Upper lobe of left lung (tissue), 6 donors: ENCODE measurements around the gene MYMK. TPM values are rescaled to one million over a fixed set of nuclear protein-coding genes. Genes with fewer than 3 reads are reported as not detected.
A peak's percentile ranks its signal among the peaks of the same experiment; 100 is the strongest.

Source experiments
- ATAC-seq, 2 donors: fragments of 200-7000 bp; cut with Tn5 transposase; one replicate each; pipeline ENCODE4 v1.9.1; 2022; ENCODE audit warnings: mild to moderate bottlenecking in 2 of 2, moderate library complexity in 2 of 2; ENCODE audit not compliant: low FRiP score in 2 of 2
- DNase-seq, 2 donors: peaks; one replicate each; pipeline ENCODE4 v3.0.0-alpha.2; 2019 to 2020
- H3K27ac ChIP-seq, 4 donors: fragments of 200-600 bp; sonication (generic); one replicate each; pipeline ENCODE4 v1.5.1; 2016 to 2019
- H3K27me3 ChIP-seq, 4 donors: fragments of 200-600 bp; sonication (generic); one replicate each; pipeline ENCODE4 v1.5.1; 2017 to 2019
- H3K36me3 ChIP-seq, 4 donors: fragments of 200-600 bp; sonication (generic); one replicate each; pipeline ENCODE4 v1.5.1; 2016 to 2019
- H3K4me1 ChIP-seq, 4 donors: fragments of 200-600 bp; sonication (generic); one replicate each; pipeline ENCODE4 v1.5.1; 2018 to 2019
- H3K4me3 ChIP-seq, 4 donors: fragments of 200-600 bp; sonication (generic); one replicate each; pipeline ENCODE4 v1.5.1; 2017 to 2019; ENCODE audit warnings: mild to moderate bottlenecking in 2 of 4, moderate library complexity in 1 of 4
- H3K9me3 ChIP-seq, 4 donors: fragments of 200-600 bp; sonication (generic); one replicate each; pipeline ENCODE4 v1.5.1; 2018 to 2019
- EP300 ChIP-seq, 4 donors: sonication (generic); formaldehyde crosslinking; IDR thresholded peaks; one replicate each; pipeline ENCODE4 v1.5.1; 2017; ENCODE audit warnings: antibody characterized with exemption in 4 of 4, control low read depth in 2 of 4
- POLR2A ChIP-seq, 4 donors: fragments of 450-650 bp; IDR thresholded peaks; one replicate each; pipeline ENCODE4 v1.5.1; 2016 to 2017; ENCODE audit warnings: antibody characterized with exemption in 4 of 4, mild to moderate bottlenecking in 2 of 4
- POLR2AphosphoS5 ChIP-seq, 2 donors: sonication (generic); formaldehyde crosslinking; IDR thresholded peaks; one replicate each; pipeline ENCODE4 v1.5.1; 2017; ENCODE audit warnings: antibody characterized with exemption in 2 of 2
- WGBS, 2 donors: methylation state at CpG; one replicate each; pipeline ENCODE4 v1.1.5; 2017 to 2018; 5-methylcytosine and 5-hydroxymethylcytosine counted together
- total RNA-seq, 6 donors: library from RNA; depleted of rRNA in 4 of 6; stranded (reverse); fragments of >200 nt in 4 of 6; gene quantifications; one replicate each; pipeline versions ENCODE4 v1.1.0 to v1.2.1, GENCODE V29; 2016 to 2021
- TF ChIP-seq, protein P1 (sequence below), 6 experiments: fragments of 450-650 bp in 4 of 6; fragments of 200-600 bp in 2 of 6; sonication (generic) in 2 of 6; IDR thresholded peaks; one replicate each; pipeline ENCODE4 v1.5.1; 2016 to 2019; ENCODE audit warnings: antibody characterized with exemption in 6 of 6
- donor health status: DM: no; HTN: no; CAD: no; lungs with moderate emphysema.
- donor health status: DM: no; HTN: yes; CAD: no; lungs with severe emphysema.

MYMK gene
- total RNA-seq, 6 donors from 2014 or later = not detected

DNA sequence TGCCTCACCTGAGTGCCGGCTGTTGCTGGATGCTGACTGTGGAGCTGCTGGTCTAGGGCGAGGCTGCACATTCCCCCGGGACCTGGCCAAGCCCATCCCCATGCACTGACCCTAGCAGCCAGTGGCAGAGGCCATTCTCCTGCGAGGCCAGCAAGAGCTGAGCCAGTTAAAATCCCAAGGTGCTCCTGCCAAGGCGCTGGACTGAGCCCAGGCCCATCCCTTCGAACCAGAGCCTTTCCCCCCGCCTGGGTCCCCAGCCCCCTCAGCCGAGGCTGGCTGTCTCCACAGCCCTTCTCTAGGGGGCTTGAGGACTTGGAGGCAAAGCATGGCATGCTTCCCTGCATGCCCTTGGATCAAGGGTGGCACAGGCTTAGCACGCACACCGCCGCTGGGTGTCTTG, 11.3 kb upstream of the MYMK start:
- H3K9me3 ChIP-seq = no peaks in the 10 kb centered on the region
- H3K27ac ChIP-seq = peak overlapping the region in 2 of 4 donors; percentile 59 to 73
- peaks cover 43 to 70% (median 53%) of the 10 kb centered on the region in 4 donors for H3K4me1 ChIP-seq
- no peak for DNase-seq
- peak overlapping the region in 3 of 4 donors; percentile 43 to 79 (median 44) for H3K4me3 ChIP-seq
- ATAC-seq = no peak
- H3K27me3 ChIP-seq = peaks cover 0 to 10% (median 0%) of the 10 kb centered on the region in 4 donors
- 85 to 95% methylated on average over 3 to 11 of the region's 11 CpGs for WGBS, 2 donors
- H3K36me3 ChIP-seq = peaks cover 0 to 5% (median 2%) of the 10 kb centered on the region in 4 donors
- TF ChIP-seq, protein P1, sequence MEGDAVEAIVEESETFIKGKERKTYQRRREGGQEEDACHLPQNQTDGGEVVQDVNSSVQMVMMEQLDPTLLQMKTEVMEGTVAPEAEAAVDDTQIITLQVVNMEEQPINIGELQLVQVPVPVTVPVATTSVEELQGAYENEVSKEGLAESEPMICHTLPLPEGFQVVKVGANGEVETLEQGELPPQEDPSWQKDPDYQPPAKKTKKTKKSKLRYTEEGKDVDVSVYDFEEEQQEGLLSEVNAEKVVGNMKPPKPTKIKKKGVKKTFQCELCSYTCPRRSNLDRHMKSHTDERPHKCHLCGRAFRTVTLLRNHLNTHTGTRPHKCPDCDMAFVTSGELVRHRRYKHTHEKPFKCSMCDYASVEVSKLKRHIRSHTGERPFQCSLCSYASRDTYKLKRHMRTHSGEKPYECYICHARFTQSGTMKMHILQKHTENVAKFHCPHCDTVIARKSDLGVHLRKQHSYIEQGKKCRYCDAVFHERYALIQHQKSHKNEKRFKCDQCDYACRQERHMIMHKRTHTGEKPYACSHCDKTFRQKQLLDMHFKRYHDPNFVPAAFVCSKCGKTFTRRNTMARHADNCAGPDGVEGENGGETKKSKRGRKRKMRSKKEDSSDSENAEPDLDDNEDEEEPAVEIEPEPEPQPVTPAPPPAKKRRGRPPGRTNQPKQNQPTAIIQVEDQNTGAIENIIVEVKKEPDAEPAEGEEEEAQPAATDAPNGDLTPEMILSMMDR (IDR thresholded peaks at IDR 0.05) = no peak
- TF ChIP-seq EP300 (IDR thresholded peaks at IDR 0.05) (no peak), POLR2A (IDR thresholded peaks at IDR 0.05) (no peak), POLR2AphosphoS5 (IDR thresholded peaks at IDR 0.05) (no peak)

DNA sequence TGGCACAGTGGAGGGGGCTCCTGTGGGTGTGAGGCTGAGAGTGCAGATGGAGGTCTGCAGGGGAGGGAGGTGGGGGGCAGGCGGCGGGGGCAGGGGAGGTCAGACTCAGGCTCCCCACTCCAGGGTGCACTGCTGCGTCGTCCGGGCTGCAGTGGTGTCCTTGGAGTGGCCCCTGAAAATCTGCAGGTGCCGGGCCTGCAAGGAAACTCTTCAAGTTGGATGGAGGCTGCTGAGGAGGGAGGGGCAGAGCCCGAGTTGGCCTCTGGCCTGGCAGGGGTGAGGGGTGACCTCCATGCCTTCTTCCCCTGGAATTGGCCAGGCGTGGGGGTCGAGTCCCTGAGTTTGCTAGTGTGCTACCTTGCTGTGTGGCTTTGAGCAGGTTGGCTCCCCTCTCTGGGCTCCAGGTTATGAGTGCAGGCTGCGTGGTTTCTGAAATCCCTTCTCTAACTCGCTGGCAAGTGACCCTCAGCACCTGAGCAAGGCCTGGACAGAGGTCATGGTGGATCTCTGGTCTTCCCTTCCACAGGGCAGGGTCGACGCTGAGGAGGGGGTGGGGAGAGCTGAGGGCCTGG, 10.6 kb upstream of the MYMK start:
- peaks cover 0 to 10% (median 0%) of the 10 kb centered on the region in 4 donors for H3K27me3 ChIP-seq
- no peak for ATAC-seq
- H3K4me1 ChIP-seq = peaks cover 42 to 64% (median 48%) of the 10 kb centered on the region in 4 donors
- WGBS, 2 donors = 53% methylated on average over 11 of the region's 13 CpGs; no CpG with 5 or more reads in 1 of the 2 donors
- peak in 1 of 2 donors; percentile 56 for DNase-seq
- H3K9me3 ChIP-seq = no peaks in the 10 kb centered on the region
- peak overlapping the region; percentile 59 to 74 (median 72) for H3K27ac ChIP-seq
- peak overlapping the region in 3 of 4 donors; percentile 43 to 79 (median 44) for H3K4me3 ChIP-seq
- no peaks in the 10 kb centered on the region for H3K36me3 ChIP-seq
- no peak for TF ChIP-seq EP300 (IDR thresholded peaks at IDR 0.05)
- TF ChIP-seq, protein P1 (IDR thresholded peaks at IDR 0.05) = no peak
- TF ChIP-seq POLR2A (IDR thresholded peaks at IDR 0.05) = no peak
- TF ChIP-seq POLR2AphosphoS5 (IDR thresholded peaks at IDR 0.05) = no peak

DNA sequence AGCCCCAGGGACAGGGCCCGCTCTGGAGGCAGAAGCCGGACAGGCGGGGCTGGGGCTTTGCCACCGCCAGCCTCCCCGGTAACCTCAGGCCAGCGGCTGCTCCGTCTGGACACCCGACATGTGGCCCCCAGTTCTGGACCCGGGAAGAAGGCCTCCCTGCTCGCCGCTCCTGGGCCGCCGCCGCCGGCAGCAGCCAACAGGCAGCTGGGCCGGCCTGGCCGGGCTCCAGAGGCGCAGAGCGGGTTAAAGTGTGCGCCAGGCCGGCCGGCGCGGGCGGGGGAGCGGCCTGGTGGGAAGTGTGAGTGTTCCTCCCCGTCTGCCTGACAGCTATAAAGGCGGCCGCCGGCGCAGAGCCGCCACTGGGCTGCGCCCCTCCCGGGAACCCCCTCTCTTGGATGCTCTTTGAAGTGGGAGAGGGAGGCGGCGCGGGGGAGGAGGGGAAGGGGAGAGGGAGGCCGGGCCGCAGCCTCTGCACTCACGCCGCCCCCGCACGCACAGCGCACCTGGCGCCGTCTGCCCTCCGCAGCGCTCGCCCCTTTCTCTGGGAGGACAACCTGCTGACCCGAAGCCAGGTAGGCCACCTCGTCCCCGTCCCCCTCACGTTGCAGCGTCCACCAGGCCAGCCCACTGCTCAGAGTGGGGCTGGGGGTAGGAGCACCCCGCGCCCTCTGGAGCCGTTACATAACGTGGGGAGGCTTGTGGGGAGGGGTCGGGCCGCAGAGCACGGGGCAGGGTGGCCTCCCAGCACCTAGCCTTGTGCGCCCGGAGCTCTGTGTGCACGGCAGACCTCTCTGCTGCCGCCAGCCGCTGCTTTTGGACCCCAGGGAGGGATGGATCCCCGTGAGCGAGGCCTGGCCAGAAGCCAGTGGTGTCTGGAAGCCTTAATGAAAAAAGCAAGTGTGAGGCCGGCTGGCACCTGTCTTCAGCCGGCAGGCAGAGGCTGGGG, 9.9 kb upstream of the MYMK start, which contains the start of gene ADAMTSL2:
ADAMTSL2 (plus strand) TSS at position 359 of the 946 bp plus-strand sequence. CDS start 2,009 bp downstream, outside the sequence.
- Histone ChIP-seq H3K36me3 (no peaks in the 10 kb centered on the region), H3K9me3 (no peaks in the 10 kb centered on the region), H3K27ac (peak within 1 kb of the TSS; percentile 59 to 74 (median 72)), H3K27me3 (peaks cover 0 to 10% (median 0%) of the 10 kb centered on the region in 4 donors), H3K4me3 (peak within 1 kb of the TSS; percentile 19 to 79 (median 44)), H3K4me1 (peaks cover 34 to 56% (median 40%) of the 10 kb centered on the region in 4 donors)
- WGBS, 2 donors = 4 to 5% methylated on average over 26 to 38 of the region's 70 CpGs
- TF ChIP-seq, protein P1 (IDR thresholded peaks at IDR 0.05) = no peak
- DNase-seq (peak; percentile 27 to 95), ATAC-seq (peak; percentile 5 to 79)

DNA sequence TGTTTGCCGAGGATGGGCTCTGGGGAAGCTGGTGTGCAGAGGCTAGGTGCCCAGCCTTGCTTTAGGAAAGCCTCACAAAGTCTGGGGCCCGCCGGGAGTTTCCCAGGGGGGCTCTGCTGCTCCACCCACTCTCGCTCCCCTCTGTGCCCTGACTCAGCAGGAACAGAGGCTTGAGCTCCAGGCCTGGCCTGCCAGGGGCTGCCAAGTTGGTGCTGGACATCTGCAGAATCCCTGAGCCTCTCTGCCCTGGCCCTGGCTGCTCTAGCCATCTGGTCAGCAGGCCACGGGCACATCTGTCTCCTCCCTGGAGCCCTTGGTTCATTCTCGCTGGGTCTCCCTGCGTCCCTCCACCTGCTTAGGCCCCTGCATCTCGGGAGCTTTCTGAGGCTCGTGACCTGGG, 9.1 kb upstream of the MYMK start:
- TF ChIP-seq EP300 (IDR thresholded peaks at IDR 0.05) = no peak
- no peak for TF ChIP-seq POLR2A (IDR thresholded peaks at IDR 0.05)
- TF ChIP-seq, protein P1 (IDR thresholded peaks at IDR 0.05) = no peak
- TF ChIP-seq POLR2AphosphoS5 (IDR thresholded peaks at IDR 0.05) = no peak
- Histone ChIP-seq H3K27ac (peak overlapping the region; percentile 59 to 74 (median 72)), H3K9me3 (no peaks in the 10 kb centered on the region), H3K4me1 (peaks cover 27 to 48% (median 35%) of the 10 kb centered on the region in 4 donors), H3K4me3 (peak overlapping the region in 3 of 4 donors; percentile 43 to 79 (median 44)), H3K27me3 (peaks cover 0 to 10% (median 0%) of the 10 kb centered on the region in 4 donors), H3K36me3 (no peaks in the 10 kb centered on the region)
- WGBS, 2 donors = 36 to 44% methylated on average over 3 to 9 of the region's 9 CpGs
- ATAC-seq = peak in 1 of 2 donors; percentile 22
- peak in 1 of 2 donors; percentile 65 for DNase-seq
